Measurements from ENCODE around the gene CCR6.
"Not testable (repeated sequence)": the region's sequence is repeated elsewhere in the genome, so short reads cannot be mapped to it uniquely, and the experiment has no call there.

The CCR6 gene

DNA sequence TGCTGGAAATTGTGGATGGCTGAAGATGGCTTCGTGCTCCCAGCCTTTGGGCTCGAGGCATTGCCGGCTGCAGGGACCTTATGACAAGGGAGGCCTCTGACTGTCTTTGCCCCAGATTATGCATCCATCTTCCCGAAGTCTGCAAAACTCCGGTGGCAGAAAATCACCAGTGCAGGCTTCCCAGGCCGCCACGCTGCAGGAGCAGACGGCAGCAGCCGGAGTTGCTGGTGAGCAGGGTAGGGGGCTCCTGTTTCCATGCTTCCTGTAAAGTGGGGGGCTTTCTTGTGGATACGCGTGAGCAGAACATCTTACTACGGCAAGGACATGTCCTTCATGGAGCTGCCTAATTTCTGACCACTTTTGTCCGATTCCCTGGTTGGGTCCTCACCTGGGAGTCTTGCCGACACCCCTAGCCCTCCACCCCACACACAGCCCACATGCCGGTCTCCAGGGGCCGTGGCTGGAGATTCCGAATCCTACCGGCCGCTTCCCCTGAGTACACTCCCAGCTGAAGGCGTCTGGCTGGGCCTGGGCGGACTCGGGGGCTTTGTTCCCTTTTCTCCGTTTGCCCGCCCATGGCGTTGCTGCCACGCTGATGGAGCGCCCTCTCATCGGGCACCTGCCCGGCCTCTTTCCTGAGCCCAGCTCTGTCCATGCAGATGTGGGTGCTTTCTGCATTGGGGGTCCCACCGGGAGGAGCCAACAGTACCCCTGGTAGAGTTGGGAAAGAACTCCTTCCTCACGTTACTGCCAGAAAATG is 56.2 kb downstream of the CCR6 start:
- DNase-seq: not testable (repeated sequence)

DNA sequence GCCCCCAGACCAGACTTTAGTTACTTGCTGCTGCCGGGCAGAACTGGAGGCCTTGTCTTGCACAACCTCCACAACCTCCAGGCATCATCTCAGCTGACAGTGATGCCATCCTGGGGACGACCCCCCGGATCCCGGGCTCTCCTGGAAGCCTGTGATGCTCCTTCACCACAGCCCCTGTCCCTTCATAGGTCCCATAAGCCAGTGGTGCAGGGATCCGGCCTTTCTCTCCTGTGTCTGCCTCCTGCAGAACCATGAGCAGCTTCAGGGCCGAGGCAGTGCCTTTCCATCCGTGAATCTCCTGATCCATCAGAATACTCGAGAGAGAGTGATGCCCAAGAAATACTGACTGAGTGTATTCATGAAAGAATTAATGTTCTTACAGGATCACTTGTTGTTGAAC is 57.2 kb downstream of the CCR6 start:
- not testable (repeated sequence) for DNase-seq

DNA sequence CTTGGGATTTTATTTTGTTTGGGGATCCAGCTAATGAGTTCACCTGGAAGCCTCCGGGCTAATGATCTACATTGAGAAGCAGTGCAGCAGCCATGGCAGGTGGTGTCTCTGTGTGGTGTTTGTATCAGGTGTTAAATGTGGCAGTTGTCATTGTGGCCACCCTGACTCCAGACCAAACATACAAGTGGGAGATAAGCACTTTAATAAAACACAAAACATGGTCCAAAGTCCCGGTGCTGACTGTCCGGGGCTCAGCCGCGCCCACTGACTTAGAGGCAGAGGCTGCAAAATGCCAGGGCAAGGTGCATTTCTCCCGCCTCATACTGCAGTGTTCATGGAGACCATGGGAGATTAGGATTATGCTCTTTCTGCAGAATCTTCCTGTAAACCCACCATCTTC is 58.5 kb downstream of the CCR6 start:
- DNase-seq: not testable (repeated sequence)

DNA sequence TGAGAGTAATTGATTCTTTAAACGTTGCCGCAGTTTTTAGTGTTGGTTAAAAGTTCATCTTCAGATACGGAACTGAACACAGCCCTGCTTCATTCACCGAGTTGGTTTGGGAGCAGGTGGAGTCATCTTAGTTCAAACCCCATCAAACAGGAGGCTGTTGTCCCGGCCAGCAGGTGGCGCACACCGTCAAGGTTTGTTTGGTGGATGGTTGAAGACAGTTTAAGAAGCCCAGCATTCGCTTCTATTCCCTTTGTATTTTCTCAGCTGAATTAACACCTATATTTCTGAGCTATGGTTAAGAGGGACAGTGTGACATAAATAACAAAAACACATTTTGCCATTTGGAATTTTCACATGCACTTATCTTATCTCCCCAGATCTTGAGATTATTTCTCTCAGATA is 60.0 kb downstream of the CCR6 start:
- DNase-seq: not testable (repeated sequence)

DNA sequence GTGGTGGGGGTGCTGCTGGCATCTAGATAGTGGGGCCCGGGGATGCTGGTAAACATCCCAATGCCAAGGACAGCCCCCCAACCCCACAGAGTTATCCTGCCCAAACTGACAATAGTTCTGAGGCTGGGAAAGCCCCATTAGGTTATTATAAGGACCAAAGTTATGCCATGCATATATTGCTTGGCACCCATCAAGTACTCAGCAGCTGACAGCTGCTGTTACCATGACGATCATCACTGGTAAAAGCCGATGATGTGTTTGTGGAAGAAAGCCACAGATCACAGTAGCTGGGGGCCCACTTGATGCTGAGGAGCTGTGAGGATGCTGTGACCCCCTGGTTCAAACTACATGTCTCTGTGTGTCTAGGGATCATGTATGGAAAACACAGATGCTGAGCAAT is 62.2 kb downstream of the CCR6 start:
- not testable (repeated sequence) for DNase-seq

DNA sequence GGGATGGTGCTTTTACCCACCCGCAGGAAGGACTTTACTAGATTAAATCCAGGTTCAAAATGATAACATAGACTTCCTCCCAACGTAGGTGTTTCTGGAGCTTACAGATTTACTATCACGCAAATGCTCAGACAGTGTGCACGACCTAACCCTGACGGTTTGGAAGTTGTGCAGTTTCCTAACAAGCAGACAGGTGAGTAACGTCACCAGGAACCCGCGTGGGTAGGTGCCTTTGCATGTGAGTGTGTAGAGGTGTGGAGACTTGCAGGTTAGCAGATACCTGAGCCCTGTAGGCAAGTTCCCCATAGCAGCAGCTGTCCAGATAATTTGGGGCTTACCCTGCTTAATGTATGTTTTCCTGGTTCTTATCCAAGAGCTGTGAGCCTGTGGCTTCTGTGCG is 64.4 kb downstream of the CCR6 start:
- not testable (repeated sequence) for DNase-seq

Data from CD4-positive, alpha-beta T cell treated with Interleukin-6 for 4 hours (primary cell).